KOPT-K1 (cell line): ENCODE results near the gene ZNF292.
"Not testable (repeated sequence)": the region's sequence is repeated elsewhere in the genome, so short reads cannot be mapped to it uniquely, and the experiment has no call there.

Experiments
- H3K27ac ChIP-seq: fragments of 200-600 bp; sonication (generic); 2 replicates; pipeline ENCODE4 v1.5.1; 2016; ENCODE audit warnings: antibody characterized with exemption, mild to moderate bottlenecking, low read depth, low read length; ENCODE audit not compliant: poor library complexity, severe bottlenecking
- H3K36me3 ChIP-seq: fragments of 200-600 bp; sonication (generic); 2 replicates; pipeline ENCODE4 v1.5.1; 2017; ENCODE audit warnings: antibody characterized with exemption, mild to moderate bottlenecking, low read length, moderate library complexity; ENCODE audit not compliant: insufficient read depth
- H3K9me3 ChIP-seq: fragments of 200-600 bp; sonication (generic); 2 replicates; pipeline ENCODE4 v1.5.1; 2017; ENCODE audit warnings: antibody characterized with exemption, low read length, mild to moderate bottlenecking; ENCODE audit not compliant: insufficient read depth, poor library complexity, severe bottlenecking

ZNF292 gene

GRCh38 chr6:87297119-87297518, 141.8 kb downstream of the ZNF292 start:
- Histone ChIP-seq H3K9me3 (no peaks in the 10 kb centered on the region), H3K27ac (no peak overlapping the region), H3K36me3 (no peaks in the 10 kb centered on the region)

GRCh38 chr6:87301277-87301676, 145.9 kb downstream of the ZNF292 start:
- not testable (repeated sequence) for H3K27ac ChIP-seq, H3K9me3 ChIP-seq, H3K36me3 ChIP-seq

- Histone ChIP-seq H3K36me3 (no peaks in the 10 kb centered on the region), H3K9me3 (no peaks in the 10 kb centered on the region), H3K27ac (no peak overlapping the region)
Measured at GRCh38 chr6:87308970-87309369, 153.6 kb downstream of the ZNF292 start.

- Histone ChIP-seq H3K27ac (no peak overlapping the region), H3K36me3 (no peaks in the 10 kb centered on the region), H3K9me3 (no peaks in the 10 kb centered on the region)
Measured at GRCh38 chr6:87312860-87313259, 157.5 kb downstream of the ZNF292 start.
